ENCODE results near the gene AOPEP.
A peak's percentile ranks its signal among the peaks of the same experiment; 100 is the strongest.

The AOPEP gene

DNA sequence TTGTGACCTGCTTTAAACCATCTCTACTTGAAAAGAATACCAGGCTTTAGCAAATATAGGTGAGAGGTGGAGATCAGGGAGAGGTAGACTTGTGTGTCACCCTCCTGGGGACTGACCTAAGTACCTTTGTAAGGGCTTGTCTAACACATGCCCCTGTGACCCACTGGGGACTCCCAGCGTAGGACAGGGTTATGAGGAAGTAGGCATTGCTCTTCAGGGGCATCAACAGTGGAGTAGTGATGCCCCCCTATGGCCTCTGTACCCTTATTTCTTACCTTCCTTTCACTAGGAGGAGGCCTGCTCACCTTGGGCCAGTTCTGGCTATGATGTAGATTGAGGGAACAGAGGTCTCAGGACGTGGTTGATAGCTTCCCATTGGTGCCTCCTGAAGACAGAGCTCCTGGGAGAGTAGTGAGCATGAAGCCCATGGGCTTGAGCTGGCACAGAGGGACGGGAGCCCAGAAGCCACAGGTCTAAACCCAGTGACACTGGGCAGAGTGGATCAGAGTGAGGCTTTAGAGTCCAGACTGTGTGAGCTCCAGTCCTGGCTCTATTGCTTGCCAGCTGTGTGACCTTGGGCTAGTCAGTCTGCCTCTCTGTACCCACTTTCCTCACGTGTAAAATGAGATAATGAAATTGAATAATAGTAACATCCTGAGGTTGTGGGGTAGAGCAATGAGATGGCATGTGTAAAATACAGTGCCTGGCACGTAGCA is 191.7 kb downstream of the AOPEP start:
- TF ChIP-seq, protein P1, sequence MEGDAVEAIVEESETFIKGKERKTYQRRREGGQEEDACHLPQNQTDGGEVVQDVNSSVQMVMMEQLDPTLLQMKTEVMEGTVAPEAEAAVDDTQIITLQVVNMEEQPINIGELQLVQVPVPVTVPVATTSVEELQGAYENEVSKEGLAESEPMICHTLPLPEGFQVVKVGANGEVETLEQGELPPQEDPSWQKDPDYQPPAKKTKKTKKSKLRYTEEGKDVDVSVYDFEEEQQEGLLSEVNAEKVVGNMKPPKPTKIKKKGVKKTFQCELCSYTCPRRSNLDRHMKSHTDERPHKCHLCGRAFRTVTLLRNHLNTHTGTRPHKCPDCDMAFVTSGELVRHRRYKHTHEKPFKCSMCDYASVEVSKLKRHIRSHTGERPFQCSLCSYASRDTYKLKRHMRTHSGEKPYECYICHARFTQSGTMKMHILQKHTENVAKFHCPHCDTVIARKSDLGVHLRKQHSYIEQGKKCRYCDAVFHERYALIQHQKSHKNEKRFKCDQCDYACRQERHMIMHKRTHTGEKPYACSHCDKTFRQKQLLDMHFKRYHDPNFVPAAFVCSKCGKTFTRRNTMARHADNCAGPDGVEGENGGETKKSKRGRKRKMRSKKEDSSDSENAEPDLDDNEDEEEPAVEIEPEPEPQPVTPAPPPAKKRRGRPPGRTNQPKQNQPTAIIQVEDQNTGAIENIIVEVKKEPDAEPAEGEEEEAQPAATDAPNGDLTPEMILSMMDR (IDR thresholded peaks at IDR 0.05; ENCODE audit: low read depth, low read length): no peak

DNA sequence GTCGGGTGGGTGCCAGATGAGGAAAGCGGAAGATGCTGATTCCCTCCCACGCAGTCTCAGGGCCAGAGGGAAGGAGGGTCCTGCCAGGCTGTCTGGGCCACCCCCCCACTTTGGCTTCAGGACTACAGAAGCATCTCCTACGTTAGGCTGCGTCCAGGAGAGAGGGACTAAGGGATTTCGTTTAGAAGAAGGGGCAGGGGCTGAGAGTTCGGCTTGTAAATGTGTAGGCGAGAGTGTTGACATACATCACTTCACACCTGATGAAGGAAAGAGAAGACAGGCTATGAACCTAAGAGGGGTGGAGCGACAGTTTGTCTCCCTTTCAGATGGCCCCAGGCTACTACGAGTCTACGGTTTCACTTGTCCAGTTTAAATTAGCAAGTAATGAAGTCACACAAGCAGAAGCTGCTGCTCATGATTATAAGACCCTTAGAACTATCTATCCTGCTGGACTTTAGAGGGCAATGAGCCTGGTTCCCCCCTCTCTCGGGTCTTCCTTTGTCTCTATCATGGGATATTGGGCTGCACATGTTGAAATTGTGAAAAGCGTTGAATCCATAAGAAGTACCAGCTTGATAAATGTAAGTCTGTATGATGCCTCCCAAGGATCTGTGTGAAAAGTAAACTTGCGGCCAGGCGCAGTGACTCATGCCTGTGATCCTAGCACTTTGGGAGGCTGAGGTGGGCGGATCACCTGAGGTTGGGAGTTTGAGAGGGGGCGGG is 193.0 kb downstream of the AOPEP start:
- no peak for DNase-seq (ENCODE audit: extremely low read depth, low read depth)

More for the DNA sequence above, 191.7 kb downstream of the AOPEP start:
- no peak for DNase-seq (ENCODE audit: extremely low read depth, low read depth)

DNA sequence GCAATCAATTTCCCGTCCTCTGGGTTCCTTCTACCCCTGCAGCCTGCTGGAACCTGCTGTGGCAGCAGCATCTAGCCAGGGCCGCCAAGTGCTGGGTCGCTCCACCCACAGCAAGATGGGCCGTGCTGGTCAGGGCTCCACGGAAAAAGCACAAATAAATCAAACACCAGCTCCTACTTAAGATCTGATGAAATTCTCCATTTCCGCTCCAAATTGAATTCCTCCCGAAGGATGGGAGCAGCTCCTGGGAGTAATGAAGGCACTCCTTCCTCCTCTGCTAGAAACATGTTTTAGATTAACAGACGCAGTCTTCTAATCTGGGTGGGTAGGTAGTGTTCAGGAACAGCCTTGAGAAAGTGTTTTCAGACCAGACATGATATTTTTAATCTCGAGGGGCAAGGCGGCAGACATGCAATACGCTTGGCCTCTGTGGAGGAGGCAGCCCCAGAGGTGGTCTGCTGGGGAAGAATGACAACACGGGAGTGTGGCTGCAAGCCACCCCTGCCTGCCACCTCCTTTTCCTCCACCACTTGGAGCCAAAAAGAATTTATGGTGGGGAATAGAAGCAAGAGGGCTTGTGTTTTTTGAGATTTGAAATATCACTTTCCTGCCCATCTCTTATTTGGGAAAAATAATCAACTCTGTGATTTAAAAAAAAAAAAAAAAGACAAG is 194.1 kb downstream of the AOPEP start:
- TF ChIP-seq, protein P1 (IDR thresholded peaks at IDR 0.05; ENCODE audit: low read depth, low read length): no peak
- peak; percentile 83 for DNase-seq (ENCODE audit: extremely low read depth, low read depth)

More for the DNA sequence above, 193.0 kb downstream of the AOPEP start:
- TF ChIP-seq, protein P1 (IDR thresholded peaks at IDR 0.05; ENCODE audit: low read depth, low read length): no peak

DNA sequence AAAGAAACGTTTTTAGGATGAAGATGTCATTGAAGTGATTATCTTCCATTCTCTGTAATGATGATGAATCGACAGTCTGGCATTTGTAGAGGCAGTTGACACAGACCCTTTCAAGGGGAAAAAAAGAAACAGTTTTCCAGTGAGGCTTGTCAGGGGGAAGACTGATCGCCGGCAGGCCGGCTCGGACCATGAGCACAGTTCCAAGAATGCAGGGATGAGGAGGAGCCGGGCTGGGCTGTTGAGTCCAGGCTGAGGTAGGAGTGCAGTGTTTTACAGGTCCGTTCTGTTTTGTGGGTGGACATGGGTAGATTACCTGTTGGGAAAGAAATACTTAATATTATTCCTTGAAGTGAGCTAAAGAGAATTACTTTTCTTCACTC is 194.6 kb downstream of the AOPEP start:
- DNase-seq (ENCODE audit: extremely low read depth, low read depth): no peak
- TF ChIP-seq, protein P1 (IDR thresholded peaks at IDR 0.05; ENCODE audit: low read depth, low read length): no peak

DNA sequence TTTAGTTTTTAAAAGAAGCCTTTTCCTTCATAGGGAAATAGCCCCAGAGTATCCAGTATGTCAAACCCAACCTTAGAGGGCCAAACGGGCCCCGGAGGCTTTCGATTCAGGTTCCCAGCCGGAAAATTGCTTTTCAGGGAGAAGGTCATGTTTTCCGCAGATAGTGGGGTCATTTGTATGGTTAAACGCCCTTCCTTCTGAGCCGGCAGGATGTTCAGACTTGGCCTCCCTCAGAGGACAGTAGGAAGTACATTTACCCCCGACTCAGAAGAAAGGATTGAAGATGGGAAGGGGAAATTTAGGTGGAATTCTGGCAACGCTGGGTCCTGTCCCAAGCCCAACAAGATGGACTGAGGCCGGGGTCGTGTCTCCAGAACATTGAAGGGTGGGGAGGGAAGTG is 195.2 kb downstream of the AOPEP start:
- TF ChIP-seq, protein P1 (IDR thresholded peaks at IDR 0.05; ENCODE audit: low read depth, low read length): no peak
- no peak for DNase-seq (ENCODE audit: extremely low read depth, low read depth)

DNA sequence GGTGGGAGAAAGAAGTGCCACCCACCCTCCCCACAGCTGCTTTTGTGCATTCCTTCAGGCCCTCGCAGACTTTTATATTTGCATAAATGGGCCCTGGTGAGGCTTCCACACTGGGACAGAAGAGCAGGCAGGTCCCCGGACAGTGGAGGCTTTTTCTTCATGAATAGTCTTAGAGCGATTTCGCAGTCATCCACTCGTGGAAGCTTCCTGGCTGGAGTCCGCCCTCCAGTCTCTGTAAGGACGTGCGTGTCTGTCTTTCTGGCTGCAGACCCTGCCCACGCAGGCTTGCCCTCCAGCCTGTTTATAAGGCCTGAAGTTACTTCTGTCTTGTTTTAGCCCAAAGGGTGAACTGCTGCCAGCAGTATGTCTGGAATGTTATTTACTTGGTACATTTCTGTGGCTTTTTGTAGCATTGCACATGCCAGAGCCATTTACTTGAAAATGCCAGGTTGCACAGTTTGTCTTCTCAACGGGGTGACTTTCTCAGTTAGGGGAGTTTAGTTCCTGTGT is 195.7 kb downstream of the AOPEP start:
- TF ChIP-seq, protein P1 (IDR thresholded peaks at IDR 0.05; ENCODE audit: low read depth, low read length): no peak
- DNase-seq (ENCODE audit: extremely low read depth, low read depth): peak; percentile 94
